Colonic mucosa (tissue), 4 donors: ENCODE results near the gene ZBTB22. TPM values are rescaled to one million over a fixed set of nuclear protein-coding genes. Genes with fewer than 3 reads are reported as not detected.

Source experiments
- DNase-seq: peaks from one replicate; pipeline ENCODE4 v3.0.0-alpha.2; 2020
- H3K27ac ChIP-seq: fragments of 200-600 bp; one replicate; pipeline ENCODE4 v1.8.0; 2021
- H3K27me3 ChIP-seq: fragments of 200-600 bp; one replicate; pipeline ENCODE4 v1.8.0; 2021
- H3K36me3 ChIP-seq: fragments of 200-600 bp; one replicate; pipeline ENCODE4 v1.8.0; 2021
- H3K4me1 ChIP-seq: fragments of 200-600 bp; one replicate; pipeline ENCODE4 v1.8.0; 2021; ENCODE audit warnings: mild to moderate bottlenecking
- H3K4me3 ChIP-seq: fragments of 200-600 bp; one replicate; pipeline ENCODE4 v1.8.0; 2021
- H3K9ac ChIP-seq, 2 donors: one replicate each; pipeline ENCODE4 v1.7.0; 2013; ENCODE audit warnings: control low read depth in 2 of 2, low read depth in 2 of 2, low read length in 2 of 2
- H3K9me3 ChIP-seq: fragments of 200-600 bp; one replicate; pipeline ENCODE4 v1.8.0; 2021
- intact Hi-C: fragments of 100-400 bp; cut with DNase I; formaldehyde crosslinking; loops from one replicate; pipeline ENCODE4 v1.14.1; 2022
- total RNA-seq, 2 donors: library from RNA; stranded (reverse); fragmentation: NEBNext Ultra II Directional in 1 of 2; extraction: Animal tissue kit (Norgen Biotek cat#: 25700) in 1 of 2; gene quantifications; one replicate each; pipeline ENCODE4 v1.2.1, GENCODE V29; 2021
- TF ChIP-seq, protein P1 (sequence below): fragments of 200-600 bp; IDR thresholded peaks from one replicate; pipeline ENCODE4 v1.8.0; 2022; ENCODE audit warnings: antibody characterized with exemption, mild to moderate bottlenecking
- donor health status: healthy.
- donor health status: DM: no; HTN: no; CAD: no.
- donor health status: DM: no; HTN: no; CAD: no.

The ZBTB22 gene
- total RNA-seq, 2 donors from 2014 or later, result 12.4 to 16.9 TPM

DNA sequence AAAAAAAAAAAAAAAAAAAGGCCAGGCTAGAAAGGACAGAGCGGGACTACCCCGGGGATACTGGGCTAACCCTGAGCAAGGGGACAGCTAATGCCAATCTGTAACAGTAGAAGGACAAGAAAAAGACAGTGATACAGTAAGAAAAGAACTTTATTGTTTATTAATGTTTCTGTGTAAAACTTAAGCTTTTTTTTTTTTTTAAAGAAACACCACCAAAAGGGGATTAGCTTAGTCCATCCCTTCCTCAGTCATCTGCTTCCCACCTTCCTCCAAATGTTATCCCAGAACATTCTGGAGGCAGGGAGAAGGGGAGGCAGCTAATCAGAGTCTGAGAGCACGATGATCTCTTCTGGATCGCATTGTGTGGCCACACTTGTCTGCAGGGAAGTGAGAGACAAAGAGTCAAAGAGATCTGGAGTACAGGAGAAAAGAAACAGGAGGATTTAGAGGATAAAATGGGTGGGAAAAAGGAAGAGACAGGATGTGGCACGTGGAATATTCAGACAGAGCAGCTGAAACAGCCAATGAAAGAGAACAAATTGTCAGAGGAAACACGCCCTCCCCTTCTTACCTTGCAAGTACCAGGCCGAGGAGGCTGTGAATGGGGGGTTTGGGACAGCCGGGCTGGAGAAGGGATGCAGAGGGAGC lies 1.0 kb upstream of the ZBTB22 start:
- H3K27ac ChIP-seq, result peak overlapping the region; percentile 88
- TF ChIP-seq, protein P1, sequence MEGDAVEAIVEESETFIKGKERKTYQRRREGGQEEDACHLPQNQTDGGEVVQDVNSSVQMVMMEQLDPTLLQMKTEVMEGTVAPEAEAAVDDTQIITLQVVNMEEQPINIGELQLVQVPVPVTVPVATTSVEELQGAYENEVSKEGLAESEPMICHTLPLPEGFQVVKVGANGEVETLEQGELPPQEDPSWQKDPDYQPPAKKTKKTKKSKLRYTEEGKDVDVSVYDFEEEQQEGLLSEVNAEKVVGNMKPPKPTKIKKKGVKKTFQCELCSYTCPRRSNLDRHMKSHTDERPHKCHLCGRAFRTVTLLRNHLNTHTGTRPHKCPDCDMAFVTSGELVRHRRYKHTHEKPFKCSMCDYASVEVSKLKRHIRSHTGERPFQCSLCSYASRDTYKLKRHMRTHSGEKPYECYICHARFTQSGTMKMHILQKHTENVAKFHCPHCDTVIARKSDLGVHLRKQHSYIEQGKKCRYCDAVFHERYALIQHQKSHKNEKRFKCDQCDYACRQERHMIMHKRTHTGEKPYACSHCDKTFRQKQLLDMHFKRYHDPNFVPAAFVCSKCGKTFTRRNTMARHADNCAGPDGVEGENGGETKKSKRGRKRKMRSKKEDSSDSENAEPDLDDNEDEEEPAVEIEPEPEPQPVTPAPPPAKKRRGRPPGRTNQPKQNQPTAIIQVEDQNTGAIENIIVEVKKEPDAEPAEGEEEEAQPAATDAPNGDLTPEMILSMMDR, result no peak
- no peaks in the 10 kb centered on the region for H3K9me3 ChIP-seq
- intact Hi-C loops, result loop anchor here (10.0 kb wide), 1 partner anchor 96 kb away; the partner anchor contains the start of genes CUTA and PHF1
- peak overlapping the region; percentile 45 for H3K4me3 ChIP-seq
- peaks cover 25% of the 10 kb centered on the region for H3K4me1 ChIP-seq
- H3K36me3 ChIP-seq, result peaks cover 9% of the 10 kb centered on the region
- no peaks in the 10 kb centered on the region for H3K27me3 ChIP-seq
- DNase-seq, result no peak
- peak overlapping the region; percentile 33 to 69 for H3K9ac ChIP-seq

DNA sequence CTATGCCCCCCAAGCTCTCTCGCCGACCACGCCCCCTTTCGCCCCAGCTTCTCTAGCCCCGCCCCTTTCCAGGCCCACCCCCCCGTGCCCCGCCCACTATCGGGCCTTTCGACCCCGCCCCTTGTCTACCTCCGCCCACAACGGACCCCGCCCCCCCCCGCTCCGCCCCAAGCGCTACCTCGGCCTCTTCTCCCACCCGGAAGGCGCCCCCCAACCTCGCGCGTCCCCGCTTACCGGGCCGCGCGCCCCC lies 200 bp downstream of the ZBTB22 start:
- intact Hi-C loops, result loop anchor here (2.0 to 10.0 kb wide), 2 partner anchors 41 to 97 kb away; partner anchors contain the start of genes B3GALT4, CUTA and PHF1
- Histone ChIP-seq H3K27me3 (no peaks in the 10 kb centered on the region), H3K4me3 (peak overlapping the region; percentile 45), H3K9ac (no peak overlapping the region), H3K9me3 (no peaks in the 10 kb centered on the region), H3K4me1 (peaks cover 25% of the 10 kb centered on the region), H3K36me3 (peaks cover 9% of the 10 kb centered on the region), H3K27ac (peak overlapping the region; percentile 88)
- TF ChIP-seq, protein P1, result no peak
- peak; percentile 72 for DNase-seq

DNA sequence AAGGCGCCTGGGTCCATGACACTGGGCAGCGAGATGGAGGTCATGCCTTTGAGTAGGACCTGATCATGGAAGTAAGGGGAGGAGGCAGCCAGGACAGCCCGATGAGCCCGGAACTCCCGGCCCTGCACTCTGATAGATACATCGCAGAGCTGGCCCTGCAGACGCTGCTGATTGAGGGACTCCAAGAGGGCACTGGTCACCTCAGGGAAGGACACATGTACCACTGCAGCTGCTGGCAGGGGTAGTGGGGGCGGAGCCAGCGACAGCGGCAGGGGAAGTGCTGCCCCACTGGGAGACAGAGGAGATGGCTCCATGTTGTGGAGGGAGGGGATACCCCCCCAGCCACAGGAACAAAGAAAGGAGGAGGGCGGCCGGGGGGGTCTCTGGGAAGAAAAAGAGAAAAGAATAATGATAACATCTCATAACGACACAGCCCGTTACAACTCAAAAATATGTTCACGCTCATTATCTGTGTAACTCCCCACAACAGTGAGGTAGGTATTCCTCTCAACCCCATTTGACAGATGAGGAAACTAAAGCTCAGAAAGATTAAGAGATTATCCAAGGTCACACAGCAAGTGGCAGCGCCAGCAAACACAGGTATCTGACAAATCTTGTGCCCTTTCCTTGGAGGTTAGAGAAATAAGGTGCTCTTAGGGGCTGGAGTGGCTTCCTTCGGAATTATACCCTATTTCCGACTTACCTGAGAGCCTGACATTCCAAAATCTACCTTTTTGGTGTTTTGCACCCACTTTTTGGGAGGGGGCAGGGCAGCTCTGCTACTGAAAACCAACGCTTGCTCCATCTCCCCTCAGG lies 733 bp downstream of the ZBTB22 start:
- peaks cover 24% of the 10 kb centered on the region for H3K4me1 ChIP-seq
- intact Hi-C loops, result loop anchor here (2.0 to 10.0 kb wide), 2 partner anchors 40 to 98 kb away; partner anchors contain the start of genes B3GALT4, CUTA and PHF1
- no peaks in the 10 kb centered on the region for H3K9me3 ChIP-seq
- no peak overlapping the region for H3K9ac ChIP-seq
- no peaks in the 10 kb centered on the region for H3K27me3 ChIP-seq
- H3K36me3 ChIP-seq, result peaks cover 9% of the 10 kb centered on the region
- peak overlapping the region; percentile 88 for H3K27ac ChIP-seq
- no peak for DNase-seq
- peak overlapping the region; percentile 45 for H3K4me3 ChIP-seq
- TF ChIP-seq, protein P1, result no peak

DNA sequence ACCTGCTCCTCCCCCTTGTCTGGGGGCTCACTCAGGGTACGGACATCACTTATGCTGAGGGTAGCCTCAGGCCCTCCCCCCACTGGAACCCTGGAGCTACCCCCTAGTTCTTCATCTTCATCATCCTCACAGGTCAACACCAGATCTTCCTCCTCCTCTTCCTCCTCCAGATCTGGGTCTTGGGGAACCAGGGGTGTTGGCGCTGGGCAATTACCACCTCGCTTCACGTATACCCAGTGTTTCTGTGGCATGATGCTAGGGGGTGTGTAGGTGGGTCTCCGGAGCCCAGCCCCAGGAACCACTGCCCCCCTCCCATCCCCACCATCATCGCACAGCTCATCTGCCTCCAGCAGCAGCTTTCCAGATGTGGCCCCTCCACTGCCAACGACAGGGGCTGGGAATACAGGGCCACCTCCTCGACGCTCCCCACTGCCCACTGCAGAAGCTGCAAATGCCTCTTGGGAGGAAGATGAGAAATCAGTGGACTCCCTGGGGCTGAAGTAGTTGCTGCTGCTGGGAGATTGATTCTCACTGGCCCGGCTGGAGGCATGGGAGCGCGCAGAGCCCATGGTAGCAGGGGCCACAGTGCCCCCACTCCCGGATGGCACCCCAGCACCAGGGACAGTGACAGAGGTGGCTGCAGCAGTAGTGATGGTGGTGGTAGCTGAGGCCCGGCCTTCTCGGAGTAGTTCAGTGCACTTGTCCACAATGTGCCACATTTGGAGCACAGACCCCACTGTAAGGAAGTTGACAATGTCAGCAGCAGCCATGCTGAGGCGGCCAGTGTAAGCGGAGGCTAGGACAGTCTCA lies 1.5 kb downstream of the ZBTB22 start:
- no peaks in the 10 kb centered on the region for H3K27me3 ChIP-seq
- H3K4me3 ChIP-seq, result no peak overlapping the region
- H3K4me1 ChIP-seq, result peaks cover 20% of the 10 kb centered on the region
- no peaks in the 10 kb centered on the region for H3K9me3 ChIP-seq
- H3K36me3 ChIP-seq, result peaks cover 9% of the 10 kb centered on the region
- H3K9ac ChIP-seq, result peak overlapping the region in 1 of 2 donors; percentile 26
- no peak overlapping the region for H3K27ac ChIP-seq
- TF ChIP-seq, protein P1, result no peak
- DNase-seq, result no peak
- intact Hi-C loops, result loop anchor here (2.0 to 10.0 kb wide), 2 partner anchors 39 to 99 kb away; partner anchors contain the start of genes B3GALT4, CUTA and PHF1
